Common myeloid progenitor, CD34-positive (primary cell): ENCODE results near the gene A4GALT.
"Not testable (repeated sequence)": the region's sequence is repeated elsewhere in the genome, so short reads cannot be mapped to it uniquely, and the experiment has no call there.

Source experiments
- CTCF ChIA-PET: fragments of 350-600 bp; sonication (Branson Sonifier 250); formaldehyde crosslinking; loops from one replicate; lab custom pipeline; 2021; ENCODE audit warnings: antibody characterized with exemption; lab: Charles Lee
- POLR2A ChIA-PET: fragments of 350-600 bp; sonication (Branson Sonifier 250); formaldehyde crosslinking; loops from one replicate; lab custom pipeline; 2021; ENCODE audit warnings: antibody characterized with exemption; lab: Charles Lee
- DNase-seq, 3 donors: peaks; one replicate each; pipeline versions ENCODE4 v3.0.0 to v3.0.0-alpha.2; 2013
- H3K27ac ChIP-seq, 2 experiments: 1 replicate in 1 of 2; 2 replicates in 1 of 2; pipeline ENCODE4 v1.7.0; 2013; ENCODE audit warnings: inconsistent platforms in 2 of 2, low read length in 2 of 2, mild to moderate bottlenecking in 2 of 2, low read depth in 1 of 2, moderate library complexity in 1 of 2; ENCODE audit not compliant: severe bottlenecking in 2 of 2, insufficient read depth in 1 of 2, poor library complexity in 1 of 2
- H3K27me3 ChIP-seq, 5 experiments: replicated peaks in 2 of 5; 1 replicate in 3 of 5; 2 replicates in 2 of 5; pipeline versions ENCODE4 v1.6.1 to v1.7.0; 2013; ENCODE audit warnings: low read length in 4 of 5, mild to moderate bottlenecking in 2 of 5, moderate library complexity in 2 of 5, inconsistent platforms in 1 of 5; ENCODE audit not compliant: insufficient read depth in 5 of 5, control insufficient read depth in 4 of 5
- H3K36me3 ChIP-seq, 4 experiments: 1 replicate in 2 of 4; 2 replicates in 2 of 4; pipeline versions ENCODE4 v1.6.1 to v1.7.0; 2013; ENCODE audit warnings: low read length in 3 of 4, control low read depth in 1 of 4, mild to moderate bottlenecking in 1 of 4; ENCODE audit not compliant: control insufficient read depth in 4 of 4, insufficient read depth in 4 of 4
- H3K4me1 ChIP-seq, 4 experiments: 1 replicate in 3 of 4; 2 replicates in 1 of 4; pipeline versions ENCODE4 v1.6.1 to v1.7.1; 2013; ENCODE audit warnings: low read length in 3 of 4, mild to moderate bottlenecking in 3 of 4, control low read depth in 1 of 4, inconsistent platforms in 1 of 4, moderate library complexity in 1 of 4; ENCODE audit not compliant: control insufficient read depth in 4 of 4, insufficient read depth in 4 of 4; ENCODE audit errors: control extremely low read depth in 1 of 4
- H3K4me3 ChIP-seq, 7 experiments: 1 replicate in 4 of 7; 2 replicates in 3 of 7; pipeline versions ENCODE4 v1.5.1 to v1.7.0; 2013; ENCODE audit warnings: mild to moderate bottlenecking in 7 of 7, low read length in 6 of 7, moderate library complexity in 6 of 7, inconsistent platforms in 2 of 7, low read depth in 2 of 7, control low read depth in 1 of 7; ENCODE audit not compliant: insufficient read depth in 4 of 7, control insufficient read depth in 1 of 7; ENCODE audit errors: extremely low read depth in 1 of 7
- H3K9me3 ChIP-seq, 5 experiments: 1 replicate in 4 of 5; 2 replicates in 1 of 5; pipeline versions ENCODE4 v1.6.1 to v1.7.1; 2013; ENCODE audit warnings: low read length in 4 of 5, mild to moderate bottlenecking in 2 of 5, inconsistent platforms in 1 of 5, low read depth in 1 of 5, moderate library complexity in 1 of 5; ENCODE audit not compliant: control insufficient read depth in 4 of 5, insufficient read depth in 2 of 5; ENCODE audit errors: control extremely low read depth in 1 of 5
- WGBS: methylation state at CpG from one replicate; pipeline ENCODE4 v1.1.5; 2013; ENCODE audit not compliant: insufficient coverage; 5-methylcytosine and 5-hydroxymethylcytosine counted together

The A4GALT gene

GRCh38 chr22:42743501-42743991 lies 22.9 kb upstream of the A4GALT start:
- CTCF ChIA-PET = no interaction called here
- H3K36me3 ChIP-seq = no peaks in the 10 kb centered on the region
- no peak overlapping the region for H3K4me3 ChIP-seq
- H3K9me3 ChIP-seq = no peaks in the 10 kb centered on the region
- H3K27ac ChIP-seq = no peak overlapping the region
- WGBS = 100% methylated on average over 6 of the region's 9 CpGs
- no peak for DNase-seq
- H3K27me3 ChIP-seq = no peaks in the 10 kb centered on the region
- peaks cover 0 to 2% (median 0%) of the 10 kb centered on the region in 4 experiments for H3K4me1 ChIP-seq
- POLR2A ChIA-PET = no interaction called here

- WGBS = 78% methylated on average over 4 of the region's 8 CpGs
- DNase-seq = no peak
- POLR2A ChIA-PET = no interaction called here
Measured at GRCh38 chr22:42742940-42743339, 22.3 kb upstream of the A4GALT start.

GRCh38 chr22:42740320-42740719 lies 19.6 kb upstream of the A4GALT start:
- H3K9me3 ChIP-seq, H3K36me3 ChIP-seq, CTCF ChIA-PET, H3K27ac ChIP-seq, H3K4me1 ChIP-seq, H3K4me3 ChIP-seq, H3K27me3 ChIP-seq, DNase-seq: not testable (repeated sequence)
- 99% methylated on average over 5 of the region's 5 CpGs for WGBS
- POLR2A ChIA-PET = interaction anchor here (0.6 kb wide), 1 partner anchor 14 kb away, joined by 4 read pairs; no protein-coding TSS in a partner anchor

More at GRCh38 chr22:42742940-42743339, 22.3 kb upstream of the A4GALT start:
- CTCF ChIA-PET = no interaction called here
- Histone ChIP-seq H3K27me3 (no peaks in the 10 kb centered on the region), H3K4me1 (peaks cover 0 to 2% (median 0%) of the 10 kb centered on the region in 4 experiments), H3K4me3 (no peak overlapping the region), H3K36me3 (no peaks in the 10 kb centered on the region), H3K9me3 (no peaks in the 10 kb centered on the region), H3K27ac (no peak overlapping the region)

GRCh38 chr22:42734406-42734805 lies 13.7 kb upstream of the A4GALT start:
- ChIA-PET POLR2A (no interaction called here), CTCF (no interaction called here)
- Histone ChIP-seq H3K4me1 (no peaks in the 10 kb centered on the region), H3K27ac (no peak overlapping the region), H3K9me3 (no peaks in the 10 kb centered on the region), H3K27me3 (no peaks in the 10 kb centered on the region), H3K4me3 (no peak overlapping the region), H3K36me3 (no peaks in the 10 kb centered on the region)
- DNase-seq = no peak
- WGBS = 92% methylated on average over 5 of the region's 6 CpGs

GRCh38 chr22:42733394-42733793 lies 12.7 kb upstream of the A4GALT start:
- H3K36me3 ChIP-seq, H3K27me3 ChIP-seq, DNase-seq, POLR2A ChIA-PET, H3K9me3 ChIP-seq, H3K27ac ChIP-seq, H3K4me3 ChIP-seq, CTCF ChIA-PET, H3K4me1 ChIP-seq: not testable (repeated sequence)
- WGBS = 93% methylated on average over 2 of the region's 3 CpGs

GRCh38 chr22:42732081-42732480 lies 11.4 kb upstream of the A4GALT start:
- Histone ChIP-seq H3K27me3 (no peaks in the 10 kb centered on the region), H3K27ac (no peak overlapping the region), H3K36me3 (no peaks in the 10 kb centered on the region), H3K4me1 (peaks cover 0 to 3% (median 0%) of the 10 kb centered on the region in 4 experiments), H3K4me3 (no peak overlapping the region), H3K9me3 (no peaks in the 10 kb centered on the region)
- POLR2A ChIA-PET = no interaction called here
- WGBS = 95% methylated on average over 5 of the region's 6 CpGs
- no peak for DNase-seq
- CTCF ChIA-PET = no interaction called here

GRCh38 chr22:42726811-42727210 lies 6.1 kb upstream of the A4GALT start:
- CTCF ChIA-PET = interaction anchor here (0.6 to 1.6 kb wide), 3 partner anchors 16 to 1795 kb away, joined by 3 to 4 read pairs (median 3); no protein-coding TSS in a partner anchor
- POLR2A ChIA-PET = interaction anchor here (0.9 kb wide), 1 partner anchor 9 kb away, joined by 4 read pairs; no protein-coding TSS in a partner anchor
- WGBS = 98% methylated on average over 5 of the region's 6 CpGs
- H3K27ac ChIP-seq = no peak overlapping the region
- no peaks in the 10 kb centered on the region for H3K36me3 ChIP-seq
- peaks cover 0 to 3% (median 2%) of the 10 kb centered on the region in 4 experiments for H3K4me1 ChIP-seq
- H3K9me3 ChIP-seq = no peaks in the 10 kb centered on the region
- no peak for DNase-seq
- H3K27me3 ChIP-seq = peaks cover 0 to 13% (median 2%) of the 10 kb centered on the region in 5 experiments
- no peak overlapping the region for H3K4me3 ChIP-seq
